GM12801 (cell line): Measurements from ENCODE around the gene HAND2.

Experiments
- CTCF ChIP-seq: IDR thresholded peaks from one replicate; pipeline ENCODE4 v1.5.1; 2011; ENCODE audit warnings: control low read depth; ENCODE audit not compliant: insufficient read length; ENCODE audit errors: extremely low read depth

The HAND2 gene

GRCh38 chr4:173509036-173510001 is 20.7 kb downstream of the HAND2 start:
- TF ChIP-seq CTCF = no peak

GRCh38 chr4:173508386-173509035 is 21.5 kb downstream of the HAND2 start:
- no peak for TF ChIP-seq CTCF

- TF ChIP-seq CTCF = no peak
Measured at GRCh38 chr4:173507471-173508385, 22.3 kb downstream of the HAND2 start.

- TF ChIP-seq CTCF = no peak
Measured at GRCh38 chr4:173506597-173507211, 23.3 kb downstream of the HAND2 start.

GRCh38 chr4:173505924-173506518 is 24.0 kb downstream of the HAND2 start:
- TF ChIP-seq CTCF = no peak

GRCh38 chr4:173504181-173504503 is 25.9 kb downstream of the HAND2 start:
- no peak for TF ChIP-seq CTCF
